ENCODE results near the gene CERKL.
"Not testable (repeated sequence)": the region's sequence is repeated elsewhere in the genome, so short reads cannot be mapped to it uniquely, and the experiment has no call there.

The CERKL gene

DNA sequence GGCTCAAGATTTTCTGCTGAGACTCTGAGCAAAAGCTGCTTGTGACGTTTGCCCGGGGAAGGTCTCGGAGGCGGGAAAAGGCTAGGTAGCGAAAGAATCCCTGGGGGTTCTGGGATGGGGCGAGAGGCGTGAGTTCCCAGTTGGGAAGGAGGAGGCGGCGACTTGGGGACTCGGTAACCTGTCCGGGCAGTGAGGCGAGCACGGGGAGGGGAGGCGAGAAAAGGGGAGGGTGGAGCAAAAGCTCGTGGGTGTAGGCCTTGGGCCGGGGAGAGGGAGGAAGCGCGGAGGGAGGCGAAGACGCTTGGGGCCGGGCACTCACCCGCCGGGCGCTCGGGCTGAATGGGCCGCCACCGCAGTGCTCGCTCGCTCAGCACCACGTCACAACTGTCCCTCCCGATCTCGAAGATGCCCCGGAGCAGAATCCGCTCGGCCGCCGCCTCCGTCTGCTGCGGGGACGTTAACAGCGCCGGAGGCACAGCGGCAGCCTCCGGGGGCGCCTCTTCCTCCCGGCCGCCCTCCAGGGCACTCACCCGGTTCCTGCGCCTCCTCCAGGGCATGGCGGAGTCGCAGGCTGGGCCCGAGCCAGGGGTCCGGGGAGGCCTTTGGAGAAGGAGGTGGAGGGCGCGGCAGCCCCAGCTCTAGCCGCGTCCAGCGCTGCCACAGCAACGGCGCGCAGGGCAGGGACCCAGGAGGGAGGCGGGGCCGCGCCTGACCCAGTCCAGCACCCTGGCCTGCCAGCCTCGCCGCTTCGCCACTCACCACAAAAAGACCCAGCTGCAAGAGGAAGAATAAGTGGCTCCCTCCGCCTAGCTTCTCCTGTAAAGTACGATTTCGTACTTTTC lies at the start of gene CERKL:
Gene CERKL, minus strand, starts transcription at position 656 of the 842 bp plus-strand sequence. Its CDS starts 99 bp downstream, at position 557.
- FAIRE-seq = no peak

DNA sequence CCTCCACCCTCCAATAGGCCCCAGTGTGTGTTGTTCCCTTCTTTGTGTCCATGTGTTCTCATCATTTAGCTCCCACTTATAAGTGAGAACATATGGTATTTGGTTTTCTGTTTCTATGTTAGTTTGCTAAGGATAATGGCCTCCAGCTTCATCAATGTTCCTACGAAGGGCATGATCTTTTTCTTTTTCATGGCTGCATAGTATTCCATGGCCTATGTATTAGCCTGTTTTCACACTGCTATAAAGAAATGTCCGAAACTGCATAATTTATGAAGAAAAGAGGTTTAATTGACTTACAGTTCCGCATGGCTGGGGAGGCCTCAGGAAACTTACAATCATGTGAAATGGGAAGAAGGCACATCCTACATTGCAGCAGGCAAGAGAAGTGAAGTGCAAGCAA lies 45.6 kb upstream of the CERKL start:
- not testable (repeated sequence) for FAIRE-seq

GRCh38 chr2:181698223-181698622 lies 41.3 kb upstream of the CERKL start:
- no peak for FAIRE-seq

- FAIRE-seq = no peak
Measured at GRCh38 chr2:181697571-181697970, 40.7 kb upstream of the CERKL start.

DNA sequence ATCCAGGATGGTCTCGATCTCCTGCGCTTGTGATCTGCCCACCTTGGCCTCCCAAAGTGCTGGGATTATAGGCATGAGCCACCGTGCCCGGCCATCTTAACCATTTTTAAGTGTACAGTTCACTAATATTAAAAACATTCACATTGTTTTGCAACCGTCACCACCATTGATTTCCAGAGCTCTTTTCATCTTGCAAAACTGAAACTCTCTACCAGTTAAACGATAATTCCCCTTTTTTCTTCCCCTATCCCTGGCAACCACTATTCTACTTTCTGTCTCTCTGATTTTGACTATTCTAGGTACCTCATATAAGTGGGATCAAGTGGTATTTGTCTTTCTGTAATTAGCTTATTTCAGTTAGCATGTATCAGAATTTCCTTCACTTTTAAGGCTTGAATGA lies 40.2 kb upstream of the CERKL start:
- no peak for FAIRE-seq

- no peak for FAIRE-seq
Measured at GRCh38 chr2:181694271-181694670, 37.4 kb upstream of the CERKL start.

- no peak for FAIRE-seq
Measured at GRCh38 chr2:181690860-181691259, 34.0 kb upstream of the CERKL start.

GRCh38 chr2:181686576-181687185 lies 29.8 kb upstream of the CERKL start:
- no peak for FAIRE-seq

DNA sequence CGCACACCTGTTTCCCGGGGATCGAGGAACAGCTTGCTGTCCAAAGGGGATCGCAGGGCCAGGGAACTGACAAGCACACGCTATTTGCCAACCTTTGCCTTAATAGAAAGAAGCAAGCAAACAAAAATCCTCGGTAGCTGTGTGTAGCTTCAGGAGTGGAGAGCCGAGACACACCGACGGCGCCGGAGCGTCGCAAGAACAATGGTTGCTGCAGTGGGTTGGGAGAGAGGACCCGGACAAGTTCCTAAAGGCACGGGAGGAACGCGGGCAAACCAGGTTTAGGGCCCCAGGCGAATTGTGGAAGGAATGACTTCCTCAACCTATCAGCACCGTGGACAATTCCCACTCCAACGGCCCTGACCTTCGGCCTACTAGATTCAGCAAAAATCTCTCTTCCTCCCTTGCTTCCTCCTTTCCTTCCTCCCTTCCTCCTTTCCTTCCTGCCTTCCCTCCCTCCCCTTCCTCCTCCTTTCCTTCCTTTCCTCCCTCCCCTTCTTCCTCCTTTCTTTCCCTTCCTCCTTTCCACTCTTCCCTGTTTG lies 28.3 kb upstream of the CERKL start:
- FAIRE-seq = no peak

DNA sequence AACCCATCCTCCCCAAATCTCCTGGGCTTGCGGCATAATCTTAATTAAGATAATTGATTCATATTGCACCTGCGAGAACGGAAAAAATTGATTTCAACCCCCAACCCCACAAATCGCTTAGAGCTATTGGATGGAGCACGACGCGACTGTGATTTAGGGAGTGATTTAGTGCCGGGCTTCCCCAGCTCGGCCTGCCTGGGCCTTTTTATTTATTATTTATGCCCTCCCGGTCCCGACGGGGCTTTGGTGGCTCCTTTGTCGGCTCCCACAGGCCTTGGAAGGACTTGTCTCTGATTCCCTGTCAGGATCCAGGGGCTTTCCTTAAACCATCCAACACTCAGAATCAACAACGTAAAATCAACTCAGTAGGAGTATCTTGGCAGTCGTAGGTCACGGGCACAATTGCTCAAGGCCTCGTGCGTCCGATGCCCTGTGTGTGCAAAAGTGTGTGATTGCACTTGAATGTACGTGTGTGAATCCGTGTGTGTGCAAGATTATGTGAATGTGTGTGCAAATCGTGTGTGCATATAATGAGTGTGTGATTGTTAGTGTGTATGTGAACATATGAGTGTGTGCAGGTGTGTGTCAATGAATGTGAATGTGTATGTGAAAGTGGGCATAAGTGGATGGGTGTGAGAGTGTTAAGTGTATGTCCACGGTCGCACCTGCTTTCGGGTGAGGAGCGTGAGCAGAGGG lies 27.7 kb upstream of the CERKL start:
- no peak for FAIRE-seq

GRCh38 chr2:181683518-181684453 lies 26.9 kb upstream of the CERKL start:
- FAIRE-seq = no peak

GRCh38 chr2:181682795-181683517 lies 26.1 kb upstream of the CERKL start:
- FAIRE-seq = no peak

GRCh38 chr2:181682026-181682789 lies 25.3 kb upstream of the CERKL start:
- FAIRE-seq = no peak

GRCh38 chr2:181680937-181681811 lies 24.3 kb upstream of the CERKL start:
- no peak for FAIRE-seq

DNA sequence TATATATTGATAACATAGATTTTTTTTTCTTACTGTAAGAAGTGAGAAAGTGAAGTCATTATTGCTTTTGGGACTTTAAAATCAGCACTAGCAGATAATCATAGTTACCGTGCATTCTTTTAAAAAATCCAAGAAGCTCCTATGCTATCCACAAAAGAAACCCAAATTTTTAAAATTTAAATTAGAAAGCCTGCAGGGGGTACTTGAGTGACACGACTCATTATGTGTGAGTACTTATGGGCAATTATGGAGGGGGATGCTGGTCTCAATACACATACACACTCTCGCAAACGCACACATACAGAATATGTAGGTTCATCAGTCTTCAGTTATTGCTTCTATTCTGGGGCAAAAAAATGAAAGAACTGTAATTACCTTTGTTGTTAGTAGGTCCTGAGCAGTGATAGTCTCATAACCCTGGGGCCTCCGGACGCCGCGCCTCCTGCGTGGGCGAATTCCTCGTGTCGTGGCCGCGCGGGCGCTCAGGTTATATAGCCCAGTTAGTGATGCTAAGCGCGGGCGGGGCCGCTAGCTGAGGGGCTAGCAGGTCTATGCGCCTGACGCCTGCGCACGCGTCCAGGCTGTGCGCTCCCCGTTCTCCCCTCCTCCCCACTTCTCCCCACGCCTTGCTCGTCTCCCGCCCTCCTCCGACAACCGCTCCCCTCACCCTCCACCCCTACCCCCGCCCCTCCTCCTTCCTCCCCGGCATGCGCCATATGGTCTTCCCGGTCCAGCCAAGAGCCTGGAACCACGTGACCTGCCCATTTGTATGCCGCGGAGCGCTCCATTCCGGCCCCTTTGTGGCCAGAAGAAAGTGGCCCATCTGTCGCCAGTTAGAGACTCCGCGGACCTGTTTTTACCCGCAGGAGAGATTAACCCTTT lies 23.4 kb upstream of the CERKL start, which contains the start of gene NEUROD1:
Gene NEUROD1, minus strand, starts transcription at position 463 of the 882 bp plus-strand sequence. CDS start 1,657 bp downstream, outside the sequence.
- no peak for FAIRE-seq

DNA sequence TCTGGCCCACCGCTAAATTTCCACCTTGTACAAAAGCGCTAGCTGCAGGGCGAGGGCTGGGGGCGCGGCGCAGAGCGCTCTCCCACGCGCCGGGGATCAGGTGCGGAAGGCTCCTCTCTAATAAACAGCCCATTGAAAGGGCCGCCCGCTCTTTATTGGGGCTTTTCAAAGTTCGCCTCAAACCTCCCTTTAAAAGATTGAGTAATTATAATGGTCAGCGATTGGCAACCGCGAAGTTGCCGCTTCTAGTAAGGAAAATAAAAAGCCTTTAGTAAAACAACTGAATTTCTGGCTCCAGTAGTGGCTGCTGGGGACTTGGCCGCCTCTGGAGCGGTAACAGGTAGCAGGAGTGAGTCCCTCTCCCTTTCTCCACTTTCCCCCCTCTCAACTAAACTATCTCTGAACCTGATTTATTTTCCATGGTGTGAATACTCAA lies 22.7 kb upstream of the CERKL start:
- FAIRE-seq = no peak

DNA sequence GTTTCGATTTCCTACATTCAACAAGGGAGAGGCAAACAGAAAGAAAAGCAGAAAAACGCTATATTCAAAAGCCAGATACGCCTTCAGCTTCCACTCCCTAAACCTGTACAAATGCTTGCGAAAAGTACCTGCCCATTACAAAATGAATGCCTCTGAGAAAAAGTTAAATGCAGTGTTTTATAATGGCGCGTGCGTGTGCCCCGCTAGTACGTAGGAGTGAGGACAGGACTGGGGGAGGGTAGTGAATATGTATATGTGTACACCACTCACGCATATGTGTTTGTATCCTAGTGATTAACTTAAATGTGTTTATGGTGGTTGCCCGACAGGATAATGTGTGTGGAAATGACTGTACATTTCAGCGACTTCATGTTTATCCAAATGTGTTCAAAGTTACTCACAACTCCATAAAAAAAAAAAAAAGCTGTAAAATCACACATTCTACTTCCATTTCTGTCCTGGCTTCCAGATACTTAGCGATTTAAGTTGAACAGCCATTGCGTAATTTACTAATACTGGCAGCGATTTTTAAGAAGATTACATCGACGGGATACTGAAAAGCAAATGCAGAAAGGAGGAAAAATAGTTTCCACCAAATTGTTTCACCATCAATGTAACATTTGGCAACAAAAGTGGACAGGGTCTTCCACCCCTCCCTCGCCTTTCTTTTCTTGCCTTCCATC lies 22.1 kb upstream of the CERKL start:
- no peak for FAIRE-seq

All from TTC549 (cell line).